Calu3 (cell line): Measurements from ENCODE around the gene VARS2. TPM values are rescaled to one million over a fixed set of nuclear protein-coding genes. Genes with fewer than 3 reads are reported as not detected.

Source experiments
- BruUV-seq: library from RNA; stranded (reverse); fragments of 400-500 nt; replicated peaks from 2 replicates; lab custom pipeline; 2021; lab: Mats Ljungman, UMichigan
- CTCF ChIA-PET: fragments of 300-600 bp; sonication (Branson Sonifier 250); formaldehyde crosslinking; loops from one replicate; lab custom pipeline; 2022; ENCODE audit warnings: antibody characterized with exemption; lab: Charles Lee
- DNase-seq: peaks from one replicate; pipeline ENCODE4 v3.0.0; 2022
- H3K27ac Mint-ChIP-seq: one replicate; pipeline ENCODE4 v1.8.0; 2022; ENCODE audit warnings: mixed read lengths; ENCODE audit not compliant: unreplicated experiment
- H3K27me3 Mint-ChIP-seq: one replicate; pipeline ENCODE4 v1.8.0; 2022; ENCODE audit warnings: mixed read lengths; ENCODE audit not compliant: unreplicated experiment
- H3K36me3 Mint-ChIP-seq: one replicate; pipeline ENCODE4 v1.8.0; 2022; ENCODE audit warnings: mild to moderate bottlenecking, moderate library complexity, mixed read lengths; ENCODE audit not compliant: insufficient read depth, unreplicated experiment
- H3K4me1 Mint-ChIP-seq: one replicate; pipeline ENCODE4 v1.8.0; 2022; ENCODE audit warnings: mild to moderate bottlenecking, low read depth, mixed read lengths; ENCODE audit not compliant: unreplicated experiment
- H3K4me3 Mint-ChIP-seq: one replicate; pipeline ENCODE4 v1.8.0; 2022; ENCODE audit warnings: mild to moderate bottlenecking, low read depth, moderate library complexity, mixed read lengths; ENCODE audit not compliant: unreplicated experiment
- H3K9me3 Mint-ChIP-seq: one replicate; pipeline ENCODE4 v1.8.0; 2022; ENCODE audit warnings: low read depth, mixed read lengths; ENCODE audit not compliant: unreplicated experiment
- intact Hi-C: fragments of 100-400 bp; cut with micrococcal nuclease; formaldehyde crosslinking; loops from one replicate; pipeline ENCODE4 v1.10.0; 2022; ENCODE audit not compliant: unreplicated experiment
- total RNA-seq: library from RNA; stranded (reverse); gene quantifications from 2 replicates; pipeline ENCODE4 v1.2.3, GENCODE V29; 2022
- TF ChIP-seq, protein P1 (sequence below): fragments of 200-600 bp; IDR thresholded peaks from one replicate; pipeline ENCODE4 v1.8.0; 2022; ENCODE audit warnings: antibody characterized with exemption; ENCODE audit not compliant: unreplicated experiment

Gene VARS2
- total RNA-seq, 1 experiment from 2014 or later = 33.0 TPM

DNA sequence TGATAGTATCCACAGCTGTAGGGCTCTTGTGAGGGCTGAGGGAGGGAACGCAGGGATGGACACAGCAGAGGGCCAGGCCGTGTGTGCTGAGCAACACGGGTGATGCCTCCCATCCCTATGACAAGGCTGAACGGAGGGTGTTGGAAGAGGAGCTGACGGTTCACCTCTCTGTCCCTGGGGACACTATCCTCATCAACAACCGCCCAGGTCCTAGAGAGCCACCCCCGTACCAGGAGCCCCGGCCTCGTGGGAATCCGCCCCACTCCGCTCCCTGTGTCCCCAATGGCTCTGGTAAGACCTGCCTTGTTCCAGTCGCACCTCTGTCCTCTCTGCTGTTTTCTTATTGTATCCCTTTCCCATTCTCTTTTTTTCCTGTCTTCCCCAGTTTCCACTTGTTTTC lies 19.7 kb upstream of the VARS2 start:
- intact Hi-C loops = no loop called here
- Mint-ChIP-seq H3K9me3 (no peaks in the 10 kb centered on the region), H3K36me3 (peaks cover 80% of the 10 kb centered on the region), H3K27me3 (no peaks in the 10 kb centered on the region), H3K27ac (peak overlapping the region; percentile 1), H3K4me1 (peaks cover 9% of the 10 kb centered on the region), H3K4me3 (no peak overlapping the region)
- CTCF ChIA-PET = no interaction called here
- DNase-seq = no peak
- BruUV-seq = no TSS peak
- TF ChIP-seq, protein P1, sequence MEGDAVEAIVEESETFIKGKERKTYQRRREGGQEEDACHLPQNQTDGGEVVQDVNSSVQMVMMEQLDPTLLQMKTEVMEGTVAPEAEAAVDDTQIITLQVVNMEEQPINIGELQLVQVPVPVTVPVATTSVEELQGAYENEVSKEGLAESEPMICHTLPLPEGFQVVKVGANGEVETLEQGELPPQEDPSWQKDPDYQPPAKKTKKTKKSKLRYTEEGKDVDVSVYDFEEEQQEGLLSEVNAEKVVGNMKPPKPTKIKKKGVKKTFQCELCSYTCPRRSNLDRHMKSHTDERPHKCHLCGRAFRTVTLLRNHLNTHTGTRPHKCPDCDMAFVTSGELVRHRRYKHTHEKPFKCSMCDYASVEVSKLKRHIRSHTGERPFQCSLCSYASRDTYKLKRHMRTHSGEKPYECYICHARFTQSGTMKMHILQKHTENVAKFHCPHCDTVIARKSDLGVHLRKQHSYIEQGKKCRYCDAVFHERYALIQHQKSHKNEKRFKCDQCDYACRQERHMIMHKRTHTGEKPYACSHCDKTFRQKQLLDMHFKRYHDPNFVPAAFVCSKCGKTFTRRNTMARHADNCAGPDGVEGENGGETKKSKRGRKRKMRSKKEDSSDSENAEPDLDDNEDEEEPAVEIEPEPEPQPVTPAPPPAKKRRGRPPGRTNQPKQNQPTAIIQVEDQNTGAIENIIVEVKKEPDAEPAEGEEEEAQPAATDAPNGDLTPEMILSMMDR = no peak

DNA sequence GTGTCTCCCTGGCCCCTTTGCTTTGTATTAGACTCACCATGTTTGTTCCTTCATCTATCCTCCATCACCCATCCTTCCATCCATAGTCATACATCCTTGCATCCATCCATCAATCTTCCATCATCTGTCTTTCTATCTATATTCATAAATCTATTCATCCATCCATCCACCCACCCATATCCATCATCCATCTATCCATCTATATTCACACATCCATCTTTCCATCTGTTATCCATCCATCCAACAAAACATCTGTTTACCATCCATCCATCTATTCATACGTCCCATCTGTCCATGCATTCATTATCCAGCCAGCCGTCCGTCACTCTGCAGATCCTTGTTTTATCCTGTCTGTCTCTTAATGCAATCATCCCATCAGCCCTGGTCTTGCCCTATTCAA lies 19.1 kb upstream of the VARS2 start:
- TF ChIP-seq, protein P1 = no peak
- H3K4me1 Mint-ChIP-seq = peaks cover 6% of the 10 kb centered on the region
- no peaks in the 10 kb centered on the region for H3K27me3 Mint-ChIP-seq
- H3K9me3 Mint-ChIP-seq = no peaks in the 10 kb centered on the region
- intact Hi-C loops = no loop called here
- peaks cover 80% of the 10 kb centered on the region for H3K36me3 Mint-ChIP-seq
- BruUV-seq = no TSS peak
- H3K4me3 Mint-ChIP-seq = no peak overlapping the region
- peak overlapping the region; percentile 1 for H3K27ac Mint-ChIP-seq
- no peak for DNase-seq
- CTCF ChIA-PET = interaction anchor here (0.6 kb wide), 1 partner anchor 231 kb away, joined by 3 read pairs; no protein-coding TSS in a partner anchor

DNA sequence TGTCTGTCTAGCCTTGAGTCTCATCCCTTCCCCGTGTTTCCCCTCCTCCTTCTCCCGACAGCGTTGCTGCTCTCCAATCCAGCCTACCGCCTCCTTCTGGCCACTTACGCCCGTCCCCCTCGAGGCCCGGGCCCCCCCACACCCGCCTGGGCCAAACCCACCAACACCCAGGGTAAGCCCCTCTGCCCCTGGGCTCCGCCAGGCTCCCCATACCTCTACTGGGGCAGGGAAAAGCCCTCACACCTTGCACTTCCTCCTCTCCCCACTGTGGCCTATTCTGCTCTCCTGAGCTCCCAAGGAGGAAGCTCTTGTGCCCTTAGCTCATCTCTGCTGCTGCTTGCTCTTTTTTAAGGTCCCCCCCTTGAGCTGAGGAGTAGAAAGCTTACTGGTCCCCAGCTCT lies 18.7 kb upstream of the VARS2 start:
- TF ChIP-seq, protein P1 = no peak
- H3K27ac Mint-ChIP-seq = peak overlapping the region; percentile 1
- H3K4me1 Mint-ChIP-seq = peaks cover 2% of the 10 kb centered on the region
- CTCF ChIA-PET = interaction anchor here (0.6 to 1.3 kb wide), 3 partner anchors 75 to 231 kb away, joined by 3 read pairs; no protein-coding TSS in a partner anchor
- H3K27me3 Mint-ChIP-seq = no peaks in the 10 kb centered on the region
- H3K9me3 Mint-ChIP-seq = no peaks in the 10 kb centered on the region
- DNase-seq = no peak
- no TSS peak for BruUV-seq
- peaks cover 80% of the 10 kb centered on the region for H3K36me3 Mint-ChIP-seq
- no peak overlapping the region for H3K4me3 Mint-ChIP-seq
- intact Hi-C loops = no loop called here

DNA sequence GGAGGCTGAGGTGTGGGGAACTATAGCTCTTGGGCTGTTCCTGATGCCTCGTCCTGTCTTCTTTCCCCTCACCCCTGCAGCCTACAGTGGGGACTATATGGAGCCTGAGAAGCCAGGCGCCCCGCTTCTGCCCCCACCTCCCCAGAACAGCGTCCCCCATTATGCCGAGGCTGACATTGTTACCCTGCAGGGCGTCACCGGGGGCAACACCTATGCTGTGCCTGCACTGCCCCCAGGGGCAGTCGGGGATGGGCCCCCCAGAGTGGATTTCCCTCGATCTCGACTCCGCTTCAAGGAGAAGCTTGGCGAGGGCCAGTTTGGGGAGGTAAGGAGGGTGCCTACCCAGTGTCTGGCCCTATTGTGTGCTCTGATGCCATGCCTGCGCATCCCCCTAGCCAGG lies 17.5 kb upstream of the VARS2 start:
- Mint-ChIP-seq H3K27ac (no peak overlapping the region), H3K4me1 (no peaks in the 10 kb centered on the region), H3K36me3 (peaks cover 80% of the 10 kb centered on the region), H3K9me3 (no peaks in the 10 kb centered on the region), H3K4me3 (no peak overlapping the region), H3K27me3 (no peaks in the 10 kb centered on the region)
- DNase-seq = no peak
- CTCF ChIA-PET = interaction anchor here (0.6 to 1.3 kb wide), 4 partner anchors 13 to 218 kb away, joined by 3 to 7 read pairs (median 3); no protein-coding TSS in a partner anchor
- BruUV-seq = no TSS peak
- TF ChIP-seq, protein P1 = no peak
- intact Hi-C loops = no loop called here
